A172 (cell line): ENCODE measurements around the gene FBXO31. TPM values are rescaled to one million over a fixed set of nuclear protein-coding genes. Genes with fewer than 3 reads are reported as not detected.
A peak's percentile ranks its signal among the peaks of the same experiment; 100 is the strongest.
"Not testable (repeated sequence)": the region's sequence is repeated elsewhere in the genome, so short reads cannot be mapped to it uniquely, and the experiment has no call there.

Experiments used
- DNase-seq: peaks from one replicate; pipeline ENCODE4 v3.0.0-alpha.2; 2015; ENCODE audit warnings: low spot score
- total RNA-seq: library from RNA; depleted of rRNA; stranded (reverse); fragments of >200 nt; shearing (Covaris generic); gene quantifications from 2 replicates; pipeline ENCODE4 v1.2.3, GENCODE V29; 2014

FBXO31 gene
- total RNA-seq, 1 experiment from 2014 or later, result 18.4 TPM

- DNase-seq, result no peak
Observed at GRCh38 chr16:87344165-87344930, 39.2 kb downstream of the FBXO31 start.

- DNase-seq, result no peak
Observed at GRCh38 chr16:87343753-87344050, 39.9 kb downstream of the FBXO31 start.

- DNase-seq, result no peak
Observed at GRCh38 chr16:87342978-87343752, 40.4 kb downstream of the FBXO31 start.

GRCh38 chr16:87342504-87342903 lies 41.1 kb downstream of the FBXO31 start:
- no peak for DNase-seq

GRCh38 chr16:87340198-87340597 lies 43.4 kb downstream of the FBXO31 start:
- DNase-seq, result no peak

- DNase-seq, result not testable (repeated sequence)
Observed at GRCh38 chr16:87339724-87340105, 43.9 kb downstream of the FBXO31 start.

- no peak for DNase-seq
Observed at GRCh38 chr16:87339086-87339723, 44.4 kb downstream of the FBXO31 start.

- no peak for DNase-seq
Observed at GRCh38 chr16:87338155-87338765, 45.3 kb downstream of the FBXO31 start.

- DNase-seq, result no peak
Observed at GRCh38 chr16:87337262-87337771, 46.3 kb downstream of the FBXO31 start.

GRCh38 chr16:87336434-87337240 lies 46.9 kb downstream of the FBXO31 start:
- no peak for DNase-seq

GRCh38 chr16:87335625-87336433 lies 47.7 kb downstream of the FBXO31 start:
- DNase-seq, result no peak

GRCh38 chr16:87334651-87335624 lies 48.6 kb downstream of the FBXO31 start:
- no peak for DNase-seq

GRCh38 chr16:87333581-87334331 lies 49.8 kb downstream of the FBXO31 start:
- no peak for DNase-seq

GRCh38 chr16:87333101-87333500 lies 50.5 kb downstream of the FBXO31 start:
- DNase-seq, result no peak

GRCh38 chr16:87332150-87332549 lies 51.4 kb downstream of the FBXO31 start:
- DNase-seq, result peak; percentile 54

GRCh38 chr16:87331241-87331801 lies 52.3 kb downstream of the FBXO31 start:
- DNase-seq, result no peak

GRCh38 chr16:87330646-87331045 lies 52.9 kb downstream of the FBXO31 start:
- no peak for DNase-seq

GRCh38 chr16:87330257-87330624 lies 53.3 kb downstream of the FBXO31 start:
- DNase-seq, result no peak
